ENCODE data around the gene SHISA9. TPM values are rescaled to one million over a fixed set of nuclear protein-coding genes. Genes with fewer than 3 reads are reported as not detected.

The SHISA9 gene
- total and polyA plus RNA-seq, 2 of the 4 experiments (the other 2 are of a cell fraction) = under 0.01 TPM; not detected in 1

DNA sequence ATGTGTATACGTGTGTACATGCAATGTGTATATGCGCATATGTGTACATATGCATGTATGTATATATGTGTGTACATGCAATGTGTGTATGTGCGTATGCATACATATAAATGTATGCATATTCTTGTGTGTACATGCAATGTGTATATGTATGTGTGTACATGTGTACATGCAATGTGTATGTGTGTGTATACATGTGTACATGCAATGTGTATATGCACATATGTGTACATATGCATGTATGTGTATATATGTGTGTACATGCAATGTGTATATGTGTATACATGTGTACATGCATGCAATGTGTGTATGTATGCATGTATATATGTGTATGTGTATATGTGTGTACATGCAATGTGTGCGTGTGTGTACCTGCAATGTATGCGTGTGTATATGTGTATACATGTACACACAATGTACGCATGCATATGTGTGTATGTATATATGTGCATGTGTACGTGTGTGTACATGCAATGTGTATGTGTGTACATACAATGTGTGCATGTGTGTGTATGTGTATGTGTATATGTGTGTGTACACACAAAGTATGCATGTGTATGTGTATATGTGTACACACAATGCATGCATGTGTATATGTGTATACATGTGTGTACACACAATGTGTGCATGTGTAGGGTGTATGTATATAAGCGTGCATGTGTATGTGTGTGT lies 167.7 kb downstream of the SHISA9 start:
- no peak for DNase-seq
- no peak for TF ChIP-seq RCOR1 (IDR thresholded peaks at IDR 0.05; ENCODE audit: insufficient replicate concordance, low read length)
- no peak for TF ChIP-seq CEBPB (IDR thresholded peaks at IDR 0.05; ENCODE audit: low read depth, low read length)
- no peak for TF ChIP-seq FOS (IDR thresholded peaks at IDR 0.05; ENCODE audit: low read depth, low read length)
- TF ChIP-seq MAZ (IDR thresholded peaks at IDR 0.05; ENCODE audit: borderline replicate concordance, low read depth, low read length) = no peak
- no peak for TF ChIP-seq CTCF (conservative IDR thresholded peaks at IDR 0.05; ENCODE audit: low read depth, low read length)
- TF ChIP-seq RAD21 (IDR thresholded peaks at IDR 0.05; ENCODE audit: low read length) = no peak
- TF ChIP-seq MXI1 (IDR thresholded peaks at IDR 0.05; ENCODE audit: borderline replicate concordance, low read depth, low read length) = no peak
- no peak for TF ChIP-seq POLR2A (IDR thresholded peaks at IDR 0.05; ENCODE audit: low read depth, low read length)
- TF ChIP-seq MAFK (IDR thresholded peaks at IDR 0.05; ENCODE audit: low read depth, low read length) = no peak
- no peaks in the 10 kb centered on the region for H3K4me1 ChIP-seq (ENCODE audit: control insufficient read depth, insufficient read depth, low read length)
- no peak overlapping the region for H2BK120ac ChIP-seq (ENCODE audit: low read depth, low read length)
- no peak overlapping the region for H3K18ac ChIP-seq (ENCODE audit: low read depth, low read length)
- no peak overlapping the region for H2BK5ac ChIP-seq (ENCODE audit: low read depth, low read length, poor library complexity, severe bottlenecking)
- ATAC-seq (ENCODE audit: low read depth) = no peak
- H3K4me2 ChIP-seq (ENCODE audit: low read depth, low read length) = no peak overlapping the region
- no peak overlapping the region for H3K14ac ChIP-seq (replicated peaks; ENCODE audit: low read depth, low read length)
- no peak overlapping the region for H4K5ac ChIP-seq (ENCODE audit: low read depth, low read length)
- H3K4ac ChIP-seq (ENCODE audit: low read depth, low read length) = no peak overlapping the region
- POLR2A ChIA-PET (ENCODE audit: unreplicated experiment) = no interaction called here
- H2AK9ac ChIP-seq (replicated peaks; ENCODE audit: low read depth, low read length, poor library complexity) = no peak overlapping the region
- CTCF ChIA-PET = no interaction called here
- H2AK5ac ChIP-seq (ENCODE audit: low read depth, low read length) = no peak overlapping the region
- H3K56ac ChIP-seq (ENCODE audit: extremely low read depth, insufficient read depth, low read length) = no peak overlapping the region
- H4K91ac ChIP-seq (ENCODE audit: insufficient read depth, low read depth, low read length) = no peak overlapping the region
- H3K27me3 ChIP-seq (ENCODE audit: control insufficient read depth, insufficient read depth, low read length) = no peaks in the 10 kb centered on the region
- WGBS, 2 experiments (ENCODE audit: extremely low coverage in 2 of 2, insufficient read length in 1 of 2) = 91% methylated on average over 6 of the region's 8 CpGs; no CpG with 5 or more reads in 1 of the 2 experiments
- H3K9ac ChIP-seq (ENCODE audit: low read depth, low read length) = no peak overlapping the region
- no peaks in the 10 kb centered on the region for H3K79me1 ChIP-seq (ENCODE audit: low read depth in 1 of 2, low read length in 2 of 2)
- H3K36me3 ChIP-seq (ENCODE audit: control insufficient read depth, insufficient read depth, low read length) = no peaks in the 10 kb centered on the region
- no TSS peak for BruUV-seq (replicated peaks)
- no peak overlapping the region for H3K4me3 ChIP-seq (ENCODE audit: insufficient read depth, low read depth, low read length)
- H3K9me1 ChIP-seq (ENCODE audit: insufficient read depth, low read length) = no peaks in the 10 kb centered on the region
- H2BK20ac ChIP-seq (ENCODE audit: low read depth, low read length) = no peak overlapping the region
- no peak overlapping the region for H4K8ac ChIP-seq (ENCODE audit: low read depth in 2 of 2, low read length in 2 of 2)
- no peak overlapping the region for H3K27ac ChIP-seq (ENCODE audit: insufficient read depth, low read length)
- peaks cover 37% of the 10 kb centered on the region for H3K9me3 ChIP-seq (ENCODE audit: control insufficient read depth, insufficient read depth, low read length)
- no peaks in the 10 kb centered on the region for H4K20me1 ChIP-seq (ENCODE audit: insufficient read depth, low read length)
- in situ Hi-C loops (cut with MboI; ENCODE audit: low sequenced_read_pairs) (no loop called here), dilution Hi-C loops (cut with HindIII; ENCODE audit: low sequenced_read_pairs, unreplicated experiment) (no loop called here), intact Hi-C loops (cut with micrococcal nuclease) (no loop called here)
- no peak overlapping the region for H3K23ac ChIP-seq (ENCODE audit: low read depth, low read length)
- H2BK15ac ChIP-seq (ENCODE audit: low read depth, low read length) = no peak overlapping the region
- H2AFZ ChIP-seq (replicated peaks; ENCODE audit: low read length, poor library complexity) = no peak overlapping the region
